Posterior vena cava (tissue), 2 donors: ENCODE measurements around the gene B3GNT2. TPM values are rescaled to one million over a fixed set of nuclear protein-coding genes. Genes with fewer than 3 reads are reported as not detected.
"Not testable (repeated sequence)": the region's sequence is repeated elsewhere in the genome, so short reads cannot be mapped to it uniquely, and the experiment has no call there.

Experiments used
- DNase-seq: peaks from one replicate; pipeline ENCODE4 v3.0.0-alpha.2; 2020; ENCODE audit warnings: low spot score
- intact Hi-C, 2 donors: fragments of 100-400 bp; cut with DNase I; formaldehyde crosslinking; loops; one replicate each; pipeline versions ENCODE4 v1.14.1 to v1.14.2; 2022 to 2023
- long read RNA-seq, 2 donors: library from polyadenylated mRNA; unstranded; transcript quantifications; one replicate each; pipeline ENCODE4 v2.0.0, GENCODE V29; 2020 to 2021
- total RNA-seq, 2 donors: library from RNA; stranded (reverse); fragmentation: NEBNext Ultra II Directional; extraction: Animal tissue kit (Norgen Biotek cat#: 25700); gene quantifications; one replicate each; pipeline ENCODE4 v1.2.1, GENCODE V29; 2021
- donor health status: DM: yes; HTN: yes; CAD: no.
- donor health status: DM: yes; HTN: yes; CAD: no.

Gene B3GNT2
- total RNA-seq: 10 to 100 TPM; 12.5 to 16.2 TPM
- long read RNA-seq, donor 1, transcript B3GNT2-201 (2 exons, 2,763 nt): major isoform, 5 of 5 reads
- long read RNA-seq, donor 1, partial matches to known transcripts: 0 of 5 reads
- long read RNA-seq, donor 1, other reads (novel, unspliced or antisense): 0 of 5 reads
- long read RNA-seq, donor 2, transcript B3GNT2-201 (2 exons, 2,763 nt): major isoform, 16 of 18 reads
- long read RNA-seq, donor 2, partial matches to known transcripts: 0 of 18 reads
- long read RNA-seq, donor 2, other reads (novel, unspliced or antisense): 2 of 18 reads

GRCh38 chr2:62195421-62196277 is at the start of gene B3GNT2:
TSS of gene B3GNT2 (plus strand) at chr2:62196115. CDS start at chr2:62222221, 26,106 bp downstream.
- peak; percentile 94 for DNase-seq
- intact Hi-C loops: loop anchor here in 1 of 2 donors (10.0 kb wide), 1 partner anchor 219 kb away; no protein-coding TSS in a partner anchor

GRCh38 chr2:62146790-62147189 is 49.1 kb upstream of the B3GNT2 start:
- intact Hi-C loops, DNase-seq: not testable (repeated sequence)

- intact Hi-C loops: no loop called here
- DNase-seq: no peak
Observed at GRCh38 chr2:62147610-62148301, 48.2 kb upstream of the B3GNT2 start.

- intact Hi-C loops: no loop called here
- no peak for DNase-seq
Observed at GRCh38 chr2:62149708-62150107, 46.2 kb upstream of the B3GNT2 start.

GRCh38 chr2:62150597-62151305 is 45.2 kb upstream of the B3GNT2 start:
- intact Hi-C loops: no loop called here
- DNase-seq: no peak

GRCh38 chr2:62151306-62151638 is 44.6 kb upstream of the B3GNT2 start:
- intact Hi-C loops: no loop called here
- DNase-seq: no peak

- intact Hi-C loops: no loop called here
- no peak for DNase-seq
Observed at GRCh38 chr2:62152000-62152399, 43.9 kb upstream of the B3GNT2 start.

GRCh38 chr2:62156861-62157496 is 38.9 kb upstream of the B3GNT2 start:
- intact Hi-C loops: no loop called here
- DNase-seq: no peak

- intact Hi-C loops: no loop called here
- no peak for DNase-seq
Observed at GRCh38 chr2:62158444-62159121, 37.3 kb upstream of the B3GNT2 start.

GRCh38 chr2:62160691-62161090 is 35.2 kb upstream of the B3GNT2 start:
- intact Hi-C loops, DNase-seq: not testable (repeated sequence)

- no peak for DNase-seq
- intact Hi-C loops: no loop called here
Observed at GRCh38 chr2:62163106-62163831, 32.6 kb upstream of the B3GNT2 start.

GRCh38 chr2:62163834-62164233 is 32.1 kb upstream of the B3GNT2 start:
- no peak for DNase-seq
- intact Hi-C loops: no loop called here

GRCh38 chr2:62175728-62176127 is 20.2 kb upstream of the B3GNT2 start:
- intact Hi-C loops: no loop called here

GRCh38 chr2:62176801-62177200 is 19.1 kb upstream of the B3GNT2 start:
- intact Hi-C loops: no loop called here

More at GRCh38 chr2:62175728-62176127, 20.2 kb upstream of the B3GNT2 start:
- no peak for DNase-seq

GRCh38 chr2:62177392-62178049 is 18.4 kb upstream of the B3GNT2 start:
- no peak for DNase-seq
- intact Hi-C loops: no loop called here

More at GRCh38 chr2:62176801-62177200, 19.1 kb upstream of the B3GNT2 start:
- DNase-seq: no peak

GRCh38 chr2:62178741-62179271 is 17.1 kb upstream of the B3GNT2 start:
- DNase-seq: no peak
- intact Hi-C loops: no loop called here

GRCh38 chr2:62180975-62181374 is 14.9 kb upstream of the B3GNT2 start:
- intact Hi-C loops: no loop called here

More at GRCh38 chr2:62180975-62181374, 14.9 kb upstream of the B3GNT2 start:
- no peak for DNase-seq
